Progenitor cell of endocrine pancreas (in vitro differentiated cells): Measurements from ENCODE around the gene ROBO2. TPM values are rescaled to one million over a fixed set of nuclear protein-coding genes. Genes with fewer than 3 reads are reported as not detected.

Experiments
- DNase-seq: peaks from one replicate; pipeline ENCODE4 v3.0.0; 2021; ENCODE audit warnings: low spot score; ENCODE audit not compliant: unreplicated experiment
- H3K27ac Mint-ChIP-seq: 2 replicates; pipeline ENCODE4 v1.8.0; 2021; ENCODE audit warnings: mild to moderate bottlenecking, moderate library complexity, mixed read lengths
- H3K27me3 Mint-ChIP-seq: 2 replicates; pipeline ENCODE4 v1.8.0; 2021; ENCODE audit warnings: mixed read lengths
- H3K36me3 Mint-ChIP-seq: 2 replicates; pipeline ENCODE4 v1.8.0; 2022; ENCODE audit warnings: mixed read lengths; ENCODE audit not compliant: insufficient read depth
- H3K4me1 Mint-ChIP-seq: 2 replicates; pipeline ENCODE4 v1.8.0; 2021; ENCODE audit warnings: low read depth, mixed read lengths
- H3K4me3 Mint-ChIP-seq: 2 replicates; pipeline ENCODE4 v1.8.0; 2021; ENCODE audit warnings: low read depth, mild to moderate bottlenecking, moderate library complexity, mixed read lengths
- H3K9me3 Mint-ChIP-seq: 2 replicates; pipeline ENCODE4 v1.8.0; 2021; ENCODE audit warnings: low read depth, mixed read lengths
- long read RNA-seq: library from polyadenylated mRNA; unstranded; transcript quantifications from one replicate; pipeline ENCODE4 v2.0.0, GENCODE V29; 2020
- total RNA-seq: library from RNA; stranded (reverse); gene quantifications from 2 replicates; pipeline ENCODE4 v1.2.1, GENCODE V29; 2021
- TF ChIP-seq, protein P1 (sequence below): fragments of 200-600 bp; sonication (generic); IDR thresholded peaks from one replicate; pipeline ENCODE4 v1.5.0; 2021; ENCODE audit warnings: antibody characterized with exemption, mild to moderate bottlenecking; ENCODE audit not compliant: unreplicated experiment

ROBO2 gene, protein sequence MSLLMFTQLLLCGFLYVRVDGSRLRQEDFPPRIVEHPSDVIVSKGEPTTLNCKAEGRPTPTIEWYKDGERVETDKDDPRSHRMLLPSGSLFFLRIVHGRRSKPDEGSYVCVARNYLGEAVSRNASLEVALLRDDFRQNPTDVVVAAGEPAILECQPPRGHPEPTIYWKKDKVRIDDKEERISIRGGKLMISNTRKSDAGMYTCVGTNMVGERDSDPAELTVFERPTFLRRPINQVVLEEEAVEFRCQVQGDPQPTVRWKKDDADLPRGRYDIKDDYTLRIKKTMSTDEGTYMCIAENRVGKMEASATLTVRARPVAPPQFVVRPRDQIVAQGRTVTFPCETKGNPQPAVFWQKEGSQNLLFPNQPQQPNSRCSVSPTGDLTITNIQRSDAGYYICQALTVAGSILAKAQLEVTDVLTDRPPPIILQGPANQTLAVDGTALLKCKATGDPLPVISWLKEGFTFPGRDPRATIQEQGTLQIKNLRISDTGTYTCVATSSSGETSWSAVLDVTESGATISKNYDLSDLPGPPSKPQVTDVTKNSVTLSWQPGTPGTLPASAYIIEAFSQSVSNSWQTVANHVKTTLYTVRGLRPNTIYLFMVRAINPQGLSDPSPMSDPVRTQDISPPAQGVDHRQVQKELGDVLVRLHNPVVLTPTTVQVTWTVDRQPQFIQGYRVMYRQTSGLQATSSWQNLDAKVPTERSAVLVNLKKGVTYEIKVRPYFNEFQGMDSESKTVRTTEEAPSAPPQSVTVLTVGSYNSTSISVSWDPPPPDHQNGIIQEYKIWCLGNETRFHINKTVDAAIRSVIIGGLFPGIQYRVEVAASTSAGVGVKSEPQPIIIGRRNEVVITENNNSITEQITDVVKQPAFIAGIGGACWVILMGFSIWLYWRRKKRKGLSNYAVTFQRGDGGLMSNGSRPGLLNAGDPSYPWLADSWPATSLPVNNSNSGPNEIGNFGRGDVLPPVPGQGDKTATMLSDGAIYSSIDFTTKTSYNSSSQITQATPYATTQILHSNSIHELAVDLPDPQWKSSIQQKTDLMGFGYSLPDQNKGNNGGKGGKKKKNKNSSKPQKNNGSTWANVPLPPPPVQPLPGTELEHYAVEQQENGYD (N-terminal part only)
- 75.2 and 83.8 TPM in 2 replicates for total RNA-seq
- long read RNA-seq, partial matches to known transcripts, result 21 of 49 reads
- long read RNA-seq, other reads (novel, unspliced or antisense), result 27 of 49 reads

DNA sequence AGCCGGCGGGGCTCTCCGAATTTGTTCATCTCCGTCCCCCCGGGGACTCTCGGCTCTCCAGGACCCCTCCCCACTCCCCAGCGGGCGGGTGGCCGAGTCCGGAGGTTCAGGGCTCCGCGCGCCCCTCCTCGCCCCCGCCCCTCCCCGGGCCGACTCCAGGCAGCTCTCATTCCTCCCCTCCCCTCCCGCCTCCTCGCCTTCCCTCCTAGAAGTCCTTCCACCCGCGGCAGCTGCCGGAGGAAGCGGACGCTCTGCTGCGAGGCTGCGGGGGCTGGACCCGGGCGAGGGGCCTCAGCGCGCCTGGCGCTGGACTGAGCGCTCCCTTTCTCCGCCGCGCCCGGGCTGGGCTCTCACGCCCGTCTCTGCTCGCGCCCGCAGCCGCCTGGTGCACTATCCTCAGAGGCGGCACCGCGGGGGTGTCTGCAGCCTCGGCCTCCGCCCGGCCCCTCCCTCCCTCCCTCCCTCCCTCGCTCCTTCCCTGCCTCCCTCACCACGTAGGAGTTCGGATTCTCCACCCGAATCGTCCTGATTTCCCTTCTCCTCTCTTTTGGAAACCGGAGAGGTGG lies at the start of gene ROBO2:
ROBO2 (plus strand) TSS at position 494 of the 566 bp plus-strand sequence. CDS start 687 bp downstream, outside the sequence.
- Mint-ChIP-seq H3K27me3 (no peaks in the 10 kb centered on the region), H3K9me3 (no peaks in the 10 kb centered on the region), H3K4me3 (peak within 1 kb of the TSS; percentile 83), H3K27ac (peak within 1 kb of the TSS; percentile 93), H3K4me1 (peaks cover 27% of the 10 kb centered on the region), H3K36me3 (peaks cover 2% of the 10 kb centered on the region)
- peak; percentile 62 for DNase-seq
- TF ChIP-seq, protein P1, sequence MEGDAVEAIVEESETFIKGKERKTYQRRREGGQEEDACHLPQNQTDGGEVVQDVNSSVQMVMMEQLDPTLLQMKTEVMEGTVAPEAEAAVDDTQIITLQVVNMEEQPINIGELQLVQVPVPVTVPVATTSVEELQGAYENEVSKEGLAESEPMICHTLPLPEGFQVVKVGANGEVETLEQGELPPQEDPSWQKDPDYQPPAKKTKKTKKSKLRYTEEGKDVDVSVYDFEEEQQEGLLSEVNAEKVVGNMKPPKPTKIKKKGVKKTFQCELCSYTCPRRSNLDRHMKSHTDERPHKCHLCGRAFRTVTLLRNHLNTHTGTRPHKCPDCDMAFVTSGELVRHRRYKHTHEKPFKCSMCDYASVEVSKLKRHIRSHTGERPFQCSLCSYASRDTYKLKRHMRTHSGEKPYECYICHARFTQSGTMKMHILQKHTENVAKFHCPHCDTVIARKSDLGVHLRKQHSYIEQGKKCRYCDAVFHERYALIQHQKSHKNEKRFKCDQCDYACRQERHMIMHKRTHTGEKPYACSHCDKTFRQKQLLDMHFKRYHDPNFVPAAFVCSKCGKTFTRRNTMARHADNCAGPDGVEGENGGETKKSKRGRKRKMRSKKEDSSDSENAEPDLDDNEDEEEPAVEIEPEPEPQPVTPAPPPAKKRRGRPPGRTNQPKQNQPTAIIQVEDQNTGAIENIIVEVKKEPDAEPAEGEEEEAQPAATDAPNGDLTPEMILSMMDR, result no peak

DNA sequence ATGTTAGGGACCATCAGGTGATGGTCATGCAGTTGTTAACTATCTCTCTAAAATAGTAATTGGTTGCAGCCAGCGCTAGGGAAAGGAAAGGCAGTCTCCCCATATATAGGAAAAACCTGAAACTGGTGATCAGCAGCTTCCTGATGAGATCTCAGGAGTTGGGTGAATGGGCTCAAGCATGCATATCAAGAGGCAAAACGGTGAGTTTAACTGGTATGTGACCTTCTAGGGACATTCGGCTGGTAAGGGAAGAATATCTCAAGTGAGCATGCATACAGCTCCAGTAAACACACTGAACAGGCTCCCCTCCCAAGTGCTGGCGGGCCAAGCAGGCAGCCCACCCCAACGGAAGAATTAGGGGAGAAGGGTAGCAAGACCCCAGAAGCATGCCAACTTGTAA lies 49.3 kb upstream of the ROBO2 start:
- Mint-ChIP-seq H3K27me3 (no peaks in the 10 kb centered on the region), H3K27ac (peak overlapping the region; percentile 73), H3K4me3 (no peak overlapping the region), H3K9me3 (no peaks in the 10 kb centered on the region), H3K4me1 (peaks cover 7% of the 10 kb centered on the region), H3K36me3 (no peaks in the 10 kb centered on the region)
- no peak for DNase-seq
- TF ChIP-seq, protein P1, result no peak

DNA sequence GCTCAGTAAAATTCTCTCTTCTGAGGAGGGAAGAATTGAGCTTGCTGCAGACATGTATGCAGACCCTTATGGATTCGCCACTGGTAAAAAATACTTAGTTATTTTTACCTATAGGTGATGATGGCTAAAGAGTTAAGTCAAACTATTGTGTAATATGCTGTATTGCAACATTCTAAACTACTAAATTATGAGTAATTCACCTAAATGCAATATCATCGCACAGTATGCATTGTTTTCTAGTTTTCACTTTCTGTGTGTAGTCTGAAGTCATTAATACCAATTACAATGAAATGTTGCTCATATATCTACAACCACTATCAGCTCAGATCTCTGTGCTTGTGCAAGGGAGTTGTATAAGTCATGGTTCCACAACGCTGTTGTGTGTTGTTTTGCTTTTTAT lies 48.7 kb upstream of the ROBO2 start:
- Mint-ChIP-seq H3K27me3 (no peaks in the 10 kb centered on the region), H3K4me1 (peaks cover 7% of the 10 kb centered on the region), H3K27ac (no peak overlapping the region), H3K4me3 (no peak overlapping the region), H3K36me3 (no peaks in the 10 kb centered on the region), H3K9me3 (no peaks in the 10 kb centered on the region)
- TF ChIP-seq, protein P1, result no peak
- DNase-seq, result no peak

DNA sequence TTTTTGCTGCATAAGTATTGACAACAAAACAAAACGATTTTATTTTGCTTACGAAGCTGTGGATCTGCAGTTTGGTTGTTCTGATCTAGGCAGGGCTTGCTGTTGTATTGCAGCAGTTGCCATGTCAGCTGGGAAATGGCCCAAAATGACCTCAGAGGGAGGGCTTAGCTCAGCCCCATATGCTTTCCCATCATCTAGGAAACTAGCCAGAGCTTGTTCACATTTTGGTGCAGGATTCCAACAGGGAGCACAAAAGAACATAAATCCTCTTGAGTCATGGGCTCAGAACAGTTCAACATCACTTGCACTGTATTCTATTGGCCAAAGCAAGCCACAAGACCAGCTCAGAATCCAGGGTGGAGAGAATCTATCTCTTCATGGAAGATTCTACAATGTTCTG lies 42.2 kb upstream of the ROBO2 start:
- no peak overlapping the region for H3K27ac Mint-ChIP-seq

More for the DNA sequence above, 42.2 kb upstream of the ROBO2 start:
- H3K27me3 Mint-ChIP-seq, result no peaks in the 10 kb centered on the region
- no peaks in the 10 kb centered on the region for H3K36me3 Mint-ChIP-seq
- peaks cover 15% of the 10 kb centered on the region for H3K4me1 Mint-ChIP-seq
- TF ChIP-seq, protein P1, result no peak
- no peak for DNase-seq
- no peak overlapping the region for H3K4me3 Mint-ChIP-seq
- no peaks in the 10 kb centered on the region for H3K9me3 Mint-ChIP-seq
